GM18526 (cell line): Measurements from ENCODE around the gene JADE3.

Experiments
- POLR2A ChIP-seq: IDR thresholded peaks from 3 replicates; pipeline ENCODE4 v1.6.1; 2011; ENCODE audit not compliant: insufficient read length; ENCODE audit errors: extremely low read depth

Gene JADE3

DNA sequence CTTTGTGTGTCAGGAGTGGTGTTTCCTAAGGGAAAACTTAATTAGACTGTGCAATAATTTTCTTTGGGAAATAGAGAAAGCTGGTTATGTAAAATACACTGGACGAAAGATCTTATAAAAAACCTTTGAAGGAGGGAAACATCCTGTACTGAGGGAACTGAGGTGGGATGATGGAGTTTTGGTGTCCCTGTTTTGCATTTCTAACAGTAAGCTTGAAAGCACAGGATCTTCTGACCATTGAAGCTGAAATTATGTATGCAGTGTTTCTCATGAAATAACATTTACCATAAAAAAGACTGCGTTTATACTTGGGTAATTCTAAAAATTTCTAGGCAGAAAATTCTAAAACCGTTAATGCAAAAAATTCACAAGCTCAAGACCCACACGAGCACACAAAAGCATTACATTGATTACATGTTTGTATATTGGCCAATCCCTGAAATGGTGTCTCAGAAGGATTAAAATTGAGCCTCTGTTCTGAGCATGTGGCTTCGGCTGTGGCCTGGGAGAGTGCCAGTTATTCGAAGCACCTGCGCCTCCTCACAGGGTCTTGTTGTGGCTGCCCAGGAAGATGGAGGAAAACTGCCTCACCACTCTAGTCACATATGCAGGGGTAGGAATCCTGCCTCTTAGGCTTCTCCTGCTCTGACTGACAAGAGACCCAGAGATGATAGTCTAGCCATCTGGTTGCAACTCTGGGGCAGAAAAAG lies 49.5 kb downstream of the JADE3 start:
- no peak for TF ChIP-seq POLR2A

DNA sequence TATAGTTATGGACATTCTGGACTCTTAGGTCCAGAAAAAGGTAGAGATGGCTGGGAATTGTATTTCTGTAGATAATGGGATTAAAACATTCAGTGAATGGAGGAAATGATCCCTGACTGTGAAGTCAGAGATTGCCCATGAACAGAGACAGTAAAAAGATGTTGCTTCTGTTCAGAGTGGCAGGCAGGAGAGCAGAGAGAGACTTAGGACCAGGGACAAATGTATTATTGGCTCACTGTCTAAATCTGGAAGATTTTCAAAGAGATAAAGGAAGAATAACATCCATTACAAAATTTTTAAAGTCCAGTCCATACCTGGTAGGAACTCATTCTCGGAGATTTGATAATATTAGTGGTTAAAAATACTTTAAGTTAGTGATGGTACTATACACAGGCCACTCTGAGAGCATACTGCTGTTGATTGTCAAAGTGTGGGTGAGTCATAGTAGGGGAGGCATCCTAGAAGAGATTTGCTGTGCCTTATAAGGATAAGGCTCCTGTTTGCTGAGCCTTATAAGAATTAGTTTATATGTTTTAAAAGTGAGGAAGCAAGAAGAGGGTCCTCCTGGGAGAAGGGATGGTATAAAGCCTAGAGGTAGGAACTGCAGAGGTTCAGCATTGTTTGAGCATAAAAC lies 53.0 kb downstream of the JADE3 start:
- TF ChIP-seq POLR2A: no peak

GRCh38 chrX:46967547-46967946 lies 55.3 kb downstream of the JADE3 start:
- no peak for TF ChIP-seq POLR2A

DNA sequence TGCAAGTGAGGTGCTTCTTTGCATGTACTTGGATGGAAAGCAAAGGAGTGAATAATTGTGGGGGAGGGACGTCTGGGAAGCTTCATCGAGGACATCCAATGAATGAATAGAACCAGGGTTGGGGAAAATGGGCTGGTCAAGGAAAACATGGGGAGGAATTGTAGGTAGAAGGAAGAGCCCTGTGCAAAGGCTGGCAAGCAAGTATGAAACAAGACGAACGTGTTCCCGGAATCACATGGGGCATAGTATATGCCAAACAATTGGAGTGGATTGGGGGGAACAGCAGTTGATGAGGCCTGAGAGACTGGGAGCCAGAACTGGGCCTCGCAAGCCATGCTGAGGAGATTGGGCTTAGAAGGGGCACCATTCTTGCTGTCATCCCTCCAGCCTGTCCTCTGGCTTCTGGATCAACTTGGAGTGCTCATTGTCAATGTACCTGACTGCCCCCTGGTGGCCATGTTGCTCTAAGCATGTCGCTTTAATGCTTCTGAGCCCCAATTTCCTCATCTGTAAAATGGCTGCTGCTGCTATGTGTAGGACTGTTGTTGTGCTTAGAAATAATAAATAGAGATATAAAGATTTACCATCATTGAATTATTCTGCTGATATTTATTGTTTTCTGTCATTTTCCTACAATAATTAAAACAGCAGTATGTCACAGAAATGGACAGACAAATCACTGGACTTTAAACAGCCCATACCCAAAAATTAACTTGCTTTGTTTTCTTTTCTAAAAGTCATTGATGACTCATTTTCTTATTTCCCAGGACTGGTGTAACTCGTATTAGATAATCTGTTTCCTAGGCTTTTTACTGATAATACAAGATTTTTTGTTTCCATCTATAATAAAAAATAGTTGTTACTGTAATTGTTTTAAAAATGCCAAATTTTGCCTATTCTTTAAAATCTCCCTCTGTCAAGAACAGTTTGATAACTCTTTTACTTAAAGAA lies 66.4 kb downstream of the JADE3 start:
- no peak for TF ChIP-seq POLR2A

DNA sequence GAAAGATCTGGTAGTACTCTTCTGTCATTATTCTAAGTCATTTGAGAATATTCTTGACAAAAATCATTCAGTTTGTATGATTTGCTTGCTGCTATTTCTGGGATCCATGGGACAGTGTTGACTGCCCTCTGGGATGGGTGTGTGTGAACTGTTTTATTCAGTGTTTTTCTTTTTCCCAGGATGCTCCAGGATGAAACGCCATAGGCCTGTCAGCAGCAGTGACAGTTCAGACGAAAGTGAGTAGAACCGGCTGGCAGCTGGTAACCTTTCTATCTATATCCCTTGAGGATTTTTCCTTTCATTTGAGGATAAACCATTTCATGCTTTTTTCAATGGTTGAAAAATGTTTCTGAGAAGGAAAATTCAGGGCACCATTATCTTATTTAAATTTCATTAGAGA lies 72.5 kb downstream of the JADE3 start:
- no peak for TF ChIP-seq POLR2A

DNA sequence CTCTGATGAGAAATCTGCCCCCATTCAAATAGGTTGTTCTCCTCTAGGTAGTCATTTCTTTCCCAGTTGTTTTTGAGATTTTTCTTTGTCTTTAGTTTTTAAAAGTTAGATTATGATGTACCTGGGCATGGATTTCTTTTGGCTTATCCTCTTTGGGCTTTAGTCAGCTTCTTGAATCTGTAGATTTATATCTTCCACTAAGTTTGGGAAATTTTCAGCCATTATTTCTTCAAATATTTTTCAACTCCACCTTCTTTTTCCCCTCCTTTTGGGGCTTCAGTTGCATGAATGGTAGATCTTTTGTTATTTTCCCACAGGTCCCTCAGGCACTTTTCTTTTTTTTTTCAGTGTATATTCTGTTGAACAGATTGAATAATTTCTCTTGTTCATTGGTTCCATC lies 77.3 kb downstream of the JADE3 start:
- TF ChIP-seq POLR2A: no peak

GRCh38 chrX:46991664-46992063 lies 79.4 kb downstream of the JADE3 start:
- no peak for TF ChIP-seq POLR2A

DNA sequence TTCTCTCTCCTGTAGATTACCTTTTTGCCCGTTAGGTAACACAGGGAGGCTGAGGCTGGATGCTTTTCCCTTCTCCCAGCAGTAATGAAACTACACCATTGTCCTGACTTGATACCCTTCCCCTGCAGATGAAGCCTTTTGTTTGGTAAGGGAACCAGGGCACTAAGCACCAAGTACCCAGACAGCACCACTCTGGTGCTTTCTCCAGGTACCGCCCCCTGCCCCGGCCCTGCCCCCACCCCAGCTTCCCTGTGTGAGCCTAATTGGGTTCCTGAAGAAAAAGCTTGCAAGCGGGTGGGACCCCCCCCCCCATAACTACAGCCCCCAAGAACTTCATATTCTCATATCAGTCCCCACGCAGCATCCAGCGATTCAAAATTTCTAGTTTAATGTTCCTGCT lies 79.8 kb downstream of the JADE3 start:
- no peak for TF ChIP-seq POLR2A

DNA sequence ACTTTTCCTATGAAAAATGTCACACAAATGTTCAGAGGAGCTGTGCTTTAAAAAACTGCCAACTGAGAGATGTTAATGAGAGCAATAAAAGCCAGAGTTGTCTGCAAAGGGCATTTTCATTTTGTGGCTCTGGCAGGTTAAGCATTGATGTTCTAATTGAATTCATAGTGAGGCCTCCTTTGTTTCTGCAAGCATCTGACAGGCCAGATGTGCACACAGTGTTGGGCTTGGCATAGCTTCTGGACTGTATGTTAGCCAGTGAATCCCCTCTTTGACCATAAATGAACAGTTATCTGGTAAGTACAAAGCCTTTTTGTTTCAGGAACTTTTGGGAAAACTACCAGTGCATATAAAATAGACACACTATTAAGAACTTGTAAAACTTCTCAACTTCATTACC lies 81.9 kb downstream of the JADE3 start:
- TF ChIP-seq POLR2A: no peak

DNA sequence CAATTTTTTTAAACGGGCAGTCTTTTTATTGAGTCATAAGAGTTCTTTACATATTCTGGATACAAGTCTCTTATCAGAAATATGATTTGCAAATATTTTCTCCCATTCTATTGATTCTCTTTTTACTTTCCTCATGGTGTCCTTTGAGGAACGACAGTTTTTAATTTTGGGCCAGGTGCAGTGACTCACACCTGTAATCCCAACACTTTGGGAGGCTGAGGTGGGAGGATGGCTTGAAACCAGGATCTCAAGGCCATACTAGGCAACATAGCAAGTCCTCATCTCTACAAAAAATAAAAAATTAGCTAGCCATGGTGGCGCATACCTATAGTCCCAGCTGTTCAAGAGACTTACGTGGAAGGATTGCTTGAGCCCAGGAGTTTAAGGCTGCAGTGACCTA lies 99.9 kb downstream of the JADE3 start:
- no peak for TF ChIP-seq POLR2A

GRCh38 chrX:47026198-47026597 lies 114.0 kb downstream of the JADE3 start:
- no peak for TF ChIP-seq POLR2A

DNA sequence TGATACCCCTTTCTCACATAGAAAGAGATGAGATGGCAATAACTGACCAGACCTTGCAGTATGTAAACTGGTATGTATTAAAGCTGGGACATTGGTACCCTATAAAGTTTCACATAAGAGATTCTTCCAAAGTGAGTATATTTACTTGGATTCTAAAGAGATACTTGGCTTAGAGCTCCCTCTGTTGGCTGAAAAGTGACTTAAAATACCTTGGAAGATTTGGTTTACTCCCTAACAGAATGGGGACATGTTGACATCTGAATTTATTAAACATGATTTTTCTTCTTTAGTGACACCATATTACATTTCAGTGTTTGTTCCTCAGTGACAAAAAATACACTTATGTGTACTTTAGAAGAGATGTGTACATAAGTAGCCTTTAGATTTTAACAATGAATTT lies 118.1 kb downstream of the JADE3 start:
- TF ChIP-seq POLR2A: no peak

- TF ChIP-seq POLR2A: no peak
Measured at GRCh38 chrX:47047989-47048388, 135.8 kb downstream of the JADE3 start.

GRCh38 chrX:47059142-47059874 lies 147.1 kb downstream of the JADE3 start:
- TF ChIP-seq POLR2A: no peak

GRCh38 chrX:47060708-47061107 lies 148.5 kb downstream of the JADE3 start:
- TF ChIP-seq POLR2A: no peak

GRCh38 chrX:47061238-47061919 lies 149.2 kb downstream of the JADE3 start:
- no peak for TF ChIP-seq POLR2A
